IgD-negative memory B cell (primary cell): ENCODE data around the gene SLC4A9. TPM values are rescaled to one million over a fixed set of nuclear protein-coding genes. Genes with fewer than 3 reads are reported as not detected.
"Not testable (repeated sequence)": the region's sequence is repeated elsewhere in the genome, so short reads cannot be mapped to it uniquely, and the experiment has no call there.

Experiments used
- H3K27ac Mint-ChIP-seq, 3 donors: one replicate each; pipeline ENCODE4 v1.8.0; 2020 to 2022; ENCODE audit warnings: mild to moderate bottlenecking in 3 of 3, mixed read lengths in 3 of 3, moderate library complexity in 1 of 3
- H3K27me3 Mint-ChIP-seq: one replicate; pipeline ENCODE4 v1.8.0; 2021; ENCODE audit warnings: mixed read lengths
- H3K36me3 Mint-ChIP-seq: one replicate; pipeline ENCODE4 v1.8.0; 2020; ENCODE audit warnings: mild to moderate bottlenecking, mixed read lengths
- H3K4me1 Mint-ChIP-seq, 3 donors: one replicate each; pipeline ENCODE4 v1.8.0; 2020 to 2022; ENCODE audit warnings: mixed read lengths in 3 of 3, mild to moderate bottlenecking in 1 of 3
- H3K4me3 Mint-ChIP-seq, 4 donors: one replicate each; pipeline ENCODE4 v1.8.0; 2020 to 2022; ENCODE audit warnings: mild to moderate bottlenecking in 4 of 4, mixed read lengths in 4 of 4, moderate library complexity in 3 of 4
- H3K9me3 Mint-ChIP-seq, 3 donors: one replicate each; pipeline ENCODE4 v1.8.0; 2020 to 2021; ENCODE audit warnings: mixed read lengths in 3 of 3, mild to moderate bottlenecking in 1 of 3
- polyA plus RNA-seq: library from polyadenylated mRNA; unstranded; fragments of 300-500 nt; fragmentation: Illumina TruSeq; gene quantifications from one replicate; pipeline ENCODE4 v1.2.3, GENCODE V29; 2021

The SLC4A9 gene
- polyA plus RNA-seq, 1 donor from 2014 or later, result not detected

GRCh38 chr5:140418862-140419520 is 59.0 kb downstream of the SLC4A9 start:
- Mint-ChIP-seq H3K9me3 (no peaks in the 10 kb centered on the region), H3K4me3 (peak overlapping the region in 1 of 4 donors; percentile 54), H3K27me3 (no peaks in the 10 kb centered on the region), H3K36me3 (peaks cover 5% of the 10 kb centered on the region), H3K27ac (no peak overlapping the region), H3K4me1 (peaks cover 22 to 41% (median 34%) of the 10 kb centered on the region in 3 donors)

GRCh38 chr5:140420226-140420570 is 60.2 kb downstream of the SLC4A9 start:
- H3K27me3 Mint-ChIP-seq, result no peaks in the 10 kb centered on the region
- no peak overlapping the region for H3K4me3 Mint-ChIP-seq
- H3K27ac Mint-ChIP-seq, result peak overlapping the region in 1 of 3 donors; percentile 54
- peaks cover 6% of the 10 kb centered on the region for H3K36me3 Mint-ChIP-seq
- H3K9me3 Mint-ChIP-seq, result no peaks in the 10 kb centered on the region
- peaks cover 22 to 45% (median 34%) of the 10 kb centered on the region in 3 donors for H3K4me1 Mint-ChIP-seq

GRCh38 chr5:140420665-140421361 is 60.8 kb downstream of the SLC4A9 start:
- Mint-ChIP-seq H3K4me3 (no peak overlapping the region), H3K27ac (no peak overlapping the region), H3K36me3 (peaks cover 6% of the 10 kb centered on the region), H3K27me3 (no peaks in the 10 kb centered on the region), H3K4me1 (peaks cover 23 to 45% (median 37%) of the 10 kb centered on the region in 3 donors), H3K9me3 (no peaks in the 10 kb centered on the region)

- H3K27ac Mint-ChIP-seq, H3K27me3 Mint-ChIP-seq, H3K4me3 Mint-ChIP-seq, H3K36me3 Mint-ChIP-seq, H3K9me3 Mint-ChIP-seq: not testable (repeated sequence)
- peaks cover 24 to 45% (median 34%) of the 10 kb centered on the region in 3 donors for H3K4me1 Mint-ChIP-seq
Observed at GRCh38 chr5:140421375-140421774, 61.4 kb downstream of the SLC4A9 start.

- Mint-ChIP-seq H3K4me3 (no peak overlapping the region), H3K9me3 (no peaks in the 10 kb centered on the region), H3K36me3 (peaks cover 6% of the 10 kb centered on the region), H3K4me1 (peaks cover 21 to 41% (median 32%) of the 10 kb centered on the region in 3 donors), H3K27me3 (no peaks in the 10 kb centered on the region), H3K27ac (no peak overlapping the region)
Observed at GRCh38 chr5:140423609-140424008, 63.6 kb downstream of the SLC4A9 start.

GRCh38 chr5:140424135-140424534 is 64.1 kb downstream of the SLC4A9 start:
- Mint-ChIP-seq H3K4me1 (peaks cover 19 to 36% (median 29%) of the 10 kb centered on the region in 3 donors), H3K36me3 (peaks cover 6% of the 10 kb centered on the region), H3K4me3 (no peak overlapping the region), H3K9me3 (no peaks in the 10 kb centered on the region), H3K27me3 (no peaks in the 10 kb centered on the region), H3K27ac (no peak overlapping the region)

Other genes starting within 250 kb of the SLC4A9 start
- gene PURA, start 246.1 kb upstream of the SLC4A9 start, polyA plus RNA-seq, result 3.3 TPM
- gene IGIP, start 234.3 kb upstream of the SLC4A9 start, polyA plus RNA-seq, result 0.36 TPM
- gene CYSTM1, start 185.0 kb upstream of the SLC4A9 start, polyA plus RNA-seq, result 21.3 TPM
- gene PFDN1, start 57.1 kb upstream of the SLC4A9 start, polyA plus RNA-seq, result 122 TPM
- 0.83 TPM for gene HBEGF, start 13.6 kb upstream of the SLC4A9 start, polyA plus RNA-seq
- 69.7 TPM for gene ANKHD1, start 41.6 kb downstream of the SLC4A9 start, polyA plus RNA-seq
- 32.9 TPM for gene EIF4EBP3, start 187.5 kb downstream of the SLC4A9 start, polyA plus RNA-seq
- 31.8 TPM for gene SRA1, start 197.3 kb downstream of the SLC4A9 start, polyA plus RNA-seq
- gene APBB3, start 204.4 kb downstream of the SLC4A9 start, polyA plus RNA-seq, result 4.4 TPM
- gene SLC35A4, start 204.6 kb downstream of the SLC4A9 start, polyA plus RNA-seq, result 79.8 TPM